Ishikawa (cell line): ENCODE data around the gene BMPR1B.

Experiments
- CEBPB ChIP-seq: IDR thresholded peaks from 2 replicates; pipeline ENCODE4 v1.6.1; 2012
- EGR1 ChIP-seq: IDR thresholded peaks from 2 replicates; pipeline ENCODE4 v1.6.1; 2012
- EP300 ChIP-seq: IDR thresholded peaks from 2 replicates; pipeline ENCODE4 v1.6.1; 2012; ENCODE audit warnings: borderline replicate concordance
- FOXM1 ChIP-seq: IDR thresholded peaks from 2 replicates; pipeline ENCODE4 v1.6.1; 2012; ENCODE audit warnings: low read depth, borderline replicate concordance
- RAD21 ChIP-seq: IDR thresholded peaks from 2 replicates; pipeline ENCODE4 v1.6.1; 2012; ENCODE audit warnings: low read depth
- TAF1 ChIP-seq: IDR thresholded peaks from 2 replicates; pipeline ENCODE4 v1.6.1; 2012; ENCODE audit warnings: low read depth, mild to moderate bottlenecking
- TCF12 ChIP-seq: IDR thresholded peaks from 2 replicates; pipeline ENCODE4 v1.6.1; 2012; ENCODE audit warnings: low read depth
- TEAD4 ChIP-seq: IDR thresholded peaks from 2 replicates; pipeline ENCODE4 v1.6.1; 2012
- YY1 ChIP-seq: IDR thresholded peaks from 2 replicates; pipeline ENCODE4 v1.6.1; 2012; ENCODE audit warnings: low read depth
- ZBTB7A ChIP-seq: IDR thresholded peaks from 2 replicates; pipeline ENCODE4 v1.6.1; 2012; ENCODE audit warnings: low read depth
- TF ChIP-seq, protein P1 (sequence below): IDR thresholded peaks from 2 replicates; pipeline ENCODE4 v1.6.1; 2012; ENCODE audit warnings: low read depth, mild to moderate bottlenecking
- TF ChIP-seq, protein P2 (sequence below): IDR thresholded peaks from 2 replicates; pipeline ENCODE4 v1.6.1; 2012

DNA sequence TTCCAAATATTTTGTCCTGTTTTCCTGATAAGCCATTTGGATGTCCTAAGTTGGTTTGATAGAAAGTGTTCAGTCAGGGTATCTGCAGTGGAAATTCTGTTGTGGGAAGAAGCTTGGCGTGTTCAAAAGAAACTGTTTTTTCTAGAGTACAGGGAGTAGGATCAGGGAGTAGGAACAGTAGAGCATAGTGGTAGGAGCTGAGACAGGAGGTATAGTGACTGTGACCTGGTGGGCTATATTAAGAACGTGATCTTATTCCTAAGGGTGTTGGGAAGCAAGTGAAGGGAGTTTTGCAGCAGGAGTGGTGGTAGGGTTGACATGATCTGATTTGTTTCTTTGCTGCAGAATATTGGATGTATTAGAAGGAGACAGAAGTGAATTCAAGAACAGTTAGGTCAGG is 348.2 kb downstream of the BMPR1B start:
- TF ChIP-seq EGR1: no peak
- TF ChIP-seq, protein P1, sequence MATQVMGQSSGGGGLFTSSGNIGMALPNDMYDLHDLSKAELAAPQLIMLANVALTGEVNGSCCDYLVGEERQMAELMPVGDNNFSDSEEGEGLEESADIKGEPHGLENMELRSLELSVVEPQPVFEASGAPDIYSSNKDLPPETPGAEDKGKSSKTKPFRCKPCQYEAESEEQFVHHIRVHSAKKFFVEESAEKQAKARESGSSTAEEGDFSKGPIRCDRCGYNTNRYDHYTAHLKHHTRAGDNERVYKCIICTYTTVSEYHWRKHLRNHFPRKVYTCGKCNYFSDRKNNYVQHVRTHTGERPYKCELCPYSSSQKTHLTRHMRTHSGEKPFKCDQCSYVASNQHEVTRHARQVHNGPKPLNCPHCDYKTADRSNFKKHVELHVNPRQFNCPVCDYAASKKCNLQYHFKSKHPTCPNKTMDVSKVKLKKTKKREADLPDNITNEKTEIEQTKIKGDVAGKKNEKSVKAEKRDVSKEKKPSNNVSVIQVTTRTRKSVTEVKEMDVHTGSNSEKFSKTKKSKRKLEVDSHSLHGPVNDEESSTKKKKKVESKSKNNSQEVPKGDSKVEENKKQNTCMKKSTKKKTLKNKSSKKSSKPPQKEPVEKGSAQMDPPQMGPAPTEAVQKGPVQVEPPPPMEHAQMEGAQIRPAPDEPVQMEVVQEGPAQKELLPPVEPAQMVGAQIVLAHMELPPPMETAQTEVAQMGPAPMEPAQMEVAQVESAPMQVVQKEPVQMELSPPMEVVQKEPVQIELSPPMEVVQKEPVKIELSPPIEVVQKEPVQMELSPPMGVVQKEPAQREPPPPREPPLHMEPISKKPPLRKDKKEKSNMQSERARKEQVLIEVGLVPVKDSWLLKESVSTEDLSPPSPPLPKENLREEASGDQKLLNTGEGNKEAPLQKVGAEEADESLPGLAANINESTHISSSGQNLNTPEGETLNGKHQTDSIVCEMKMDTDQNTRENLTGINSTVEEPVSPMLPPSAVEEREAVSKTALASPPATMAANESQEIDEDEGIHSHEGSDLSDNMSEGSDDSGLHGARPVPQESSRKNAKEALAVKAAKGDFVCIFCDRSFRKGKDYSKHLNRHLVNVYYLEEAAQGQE: no peak
- no peak for TF ChIP-seq TAF1
- no peak for TF ChIP-seq TCF12
- TF ChIP-seq, protein P2, sequence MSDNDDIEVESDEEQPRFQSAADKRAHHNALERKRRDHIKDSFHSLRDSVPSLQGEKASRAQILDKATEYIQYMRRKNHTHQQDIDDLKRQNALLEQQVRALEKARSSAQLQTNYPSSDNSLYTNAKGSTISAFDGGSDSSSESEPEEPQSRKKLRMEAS: no peak
- TF ChIP-seq RAD21: no peak
- TF ChIP-seq EP300: no peak
- TF ChIP-seq TEAD4: no peak
- TF ChIP-seq YY1: no peak
- no peak for TF ChIP-seq CEBPB
- TF ChIP-seq FOXM1: no peak
- no peak for TF ChIP-seq ZBTB7A
